Muscle of back (tissue), 11 donors: ENCODE measurements around the gene SPEF1. TPM values are rescaled to one million over a fixed set of nuclear protein-coding genes. Genes with fewer than 3 reads are reported as not detected.
A peak's percentile ranks its signal among the peaks of the same experiment; 100 is the strongest.
"Not testable (repeated sequence)": the region's sequence is repeated elsewhere in the genome, so short reads cannot be mapped to it uniquely, and the experiment has no call there.

ENCODE experiments used
- DNase-seq, 3 donors: peaks; one replicate each; pipeline versions ENCODE4 v3.0.0 to v3.0.0-alpha.2; 2013
- polyA plus RNA-seq, 10 donors: library from polyadenylated mRNA; unstranded; fragments of 120-200 nt; gene quantifications; one replicate each; pipeline ENCODE4 v1.2.1, GENCODE V29; 2013; ENCODE audit not compliant: insufficient read length in 10 of 10

The SPEF1 gene
- polyA plus RNA-seq, 10 donors: 0.08 to 0.29 TPM; not detected in 8

GRCh38 chr20:3789201-3789600 is 8.0 kb upstream of the SPEF1 start:
- DNase-seq: not testable (repeated sequence)

GRCh38 chr20:3788685-3789155 is 7.5 kb upstream of the SPEF1 start:
- no peak for DNase-seq

DNA sequence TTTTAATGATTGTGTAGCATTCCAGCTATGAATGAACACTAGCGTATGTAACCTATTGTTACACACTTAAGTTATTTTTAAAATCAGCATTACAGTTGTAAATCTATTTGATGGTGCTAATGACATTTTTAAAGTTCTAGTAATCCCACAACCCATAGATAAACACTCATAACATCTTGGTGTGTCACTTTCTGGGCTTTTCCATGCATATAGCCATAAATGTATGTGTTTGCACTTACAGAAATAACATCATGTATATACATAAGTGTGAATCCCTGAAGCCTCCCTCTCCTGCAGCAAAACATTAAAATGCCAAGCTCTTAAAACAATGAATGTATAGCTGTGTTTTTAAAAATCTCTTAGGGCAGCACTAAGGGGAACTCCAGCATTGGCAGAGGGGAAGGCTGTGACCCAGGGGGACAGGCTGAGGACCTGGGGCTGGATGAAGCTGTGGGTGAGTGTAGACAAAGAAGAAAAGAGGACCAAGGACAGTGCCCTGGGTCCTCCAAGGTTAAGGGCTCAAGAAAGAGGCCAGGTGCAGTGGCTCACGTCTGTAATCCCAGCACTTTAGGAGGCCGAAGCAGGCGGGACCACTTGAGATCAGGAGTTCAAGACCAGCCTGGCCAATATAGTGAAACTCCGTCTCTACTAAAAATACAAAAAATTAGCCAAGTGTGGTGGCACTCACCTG is 6.2 kb upstream of the SPEF1 start:
- DNase-seq: peak in 1 of 3 donors; percentile 14

DNA sequence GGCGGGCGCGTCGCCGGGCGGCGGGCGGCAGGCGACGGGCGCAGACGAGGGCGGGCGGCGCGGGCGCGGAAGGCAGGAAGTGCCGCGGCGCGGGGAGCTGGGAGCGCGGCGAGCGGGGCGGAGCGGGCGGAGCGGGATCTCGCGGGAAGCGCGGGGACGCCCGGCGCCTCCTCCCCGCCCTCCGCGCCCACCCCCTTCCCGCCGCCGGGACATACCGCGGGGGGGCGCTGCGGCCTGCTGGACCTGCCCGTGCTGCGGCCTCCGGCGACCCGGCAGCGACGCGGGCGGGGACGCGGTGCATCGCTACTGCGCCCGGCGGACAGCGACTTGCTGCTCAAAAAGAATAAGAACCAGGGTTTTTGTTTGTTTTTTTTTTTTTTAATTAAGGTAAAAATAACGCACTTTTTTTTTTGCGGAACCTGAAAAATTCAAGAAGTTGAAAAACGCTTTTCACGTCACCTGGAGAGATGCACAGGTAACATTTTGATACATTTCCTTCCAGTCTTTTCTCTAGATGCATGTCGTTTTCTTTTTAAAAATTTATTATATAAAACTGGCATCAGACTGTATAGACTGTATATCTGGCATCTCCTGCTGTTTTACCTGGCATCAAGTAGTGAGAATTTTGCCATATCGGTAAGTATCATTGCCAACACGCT is 5.5 kb upstream of the SPEF1 start, which contains the start of gene CENPB:
Gene CENPB (minus strand): TSS at position 76 of the 659 bp plus-strand sequence. CDS start 257 bp downstream, outside the sequence.
- DNase-seq: peak; percentile 89 to 94 (median 93)

DNA sequence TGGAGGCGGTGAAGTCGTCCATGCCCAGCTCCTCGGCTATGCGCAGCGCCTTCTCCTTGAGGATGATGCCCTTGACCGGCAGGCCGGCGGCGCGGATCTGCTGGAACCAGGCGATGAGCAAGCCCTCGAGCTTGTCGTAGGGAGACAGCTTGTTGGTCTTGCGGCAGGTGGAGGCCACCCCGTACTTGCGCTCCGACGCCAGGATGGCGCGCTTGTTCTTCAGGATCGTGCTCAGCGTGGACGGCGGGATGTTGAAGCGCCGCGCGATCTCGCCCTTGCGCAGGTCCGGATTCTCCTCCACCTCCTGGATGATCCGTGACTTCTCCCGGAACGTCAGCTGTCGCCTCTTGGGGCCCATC is 4.9 kb upstream of the SPEF1 start:
- DNase-seq: peak in 2 of 3 donors; percentile 68 to 85

DNA sequence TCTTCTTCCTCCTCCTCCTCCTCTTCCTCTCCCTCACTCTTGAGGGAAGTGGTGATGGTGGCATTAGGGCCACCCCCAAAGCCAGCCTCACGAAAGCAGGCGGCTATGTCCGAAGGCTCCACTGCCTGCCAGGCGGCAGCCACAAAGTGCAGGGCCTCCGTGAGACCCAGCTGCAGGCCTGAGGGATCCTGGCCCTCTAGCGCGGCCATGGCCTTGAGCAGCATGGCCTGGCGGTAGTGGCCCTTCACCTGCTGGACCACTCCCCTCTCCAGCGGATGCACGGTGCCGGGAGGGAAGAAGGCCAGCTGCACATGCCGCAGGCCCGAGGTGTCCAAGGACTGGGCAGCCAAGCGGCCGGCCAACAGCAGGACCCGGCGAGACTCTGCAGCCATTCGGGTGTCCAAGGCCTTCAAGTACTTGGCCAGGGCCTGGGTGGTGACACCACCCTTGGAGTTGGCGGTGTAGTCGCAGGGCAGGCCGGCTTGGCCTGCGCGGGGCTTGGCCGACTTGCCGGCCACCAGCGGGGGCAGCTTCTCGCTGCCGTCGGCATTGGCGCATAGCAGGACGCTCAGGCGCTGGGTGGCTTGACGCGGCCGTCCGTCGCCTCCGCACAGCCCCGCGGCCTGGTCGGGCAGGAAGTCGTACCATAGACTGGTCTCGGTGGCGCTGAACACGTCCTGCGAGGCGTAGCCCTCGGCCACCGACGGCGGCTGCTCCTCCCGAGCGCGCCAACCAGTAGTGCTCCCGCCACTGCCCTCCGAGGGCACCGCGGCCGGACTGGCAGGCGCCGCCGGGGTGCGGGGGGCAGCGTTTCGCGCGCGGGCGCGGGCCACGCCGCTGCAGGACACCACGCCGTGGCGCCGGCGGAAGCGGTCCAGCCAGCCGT is 4.2 kb upstream of the SPEF1 start:
- peak in 1 of 3 donors; percentile 53 for DNase-seq

DNA sequence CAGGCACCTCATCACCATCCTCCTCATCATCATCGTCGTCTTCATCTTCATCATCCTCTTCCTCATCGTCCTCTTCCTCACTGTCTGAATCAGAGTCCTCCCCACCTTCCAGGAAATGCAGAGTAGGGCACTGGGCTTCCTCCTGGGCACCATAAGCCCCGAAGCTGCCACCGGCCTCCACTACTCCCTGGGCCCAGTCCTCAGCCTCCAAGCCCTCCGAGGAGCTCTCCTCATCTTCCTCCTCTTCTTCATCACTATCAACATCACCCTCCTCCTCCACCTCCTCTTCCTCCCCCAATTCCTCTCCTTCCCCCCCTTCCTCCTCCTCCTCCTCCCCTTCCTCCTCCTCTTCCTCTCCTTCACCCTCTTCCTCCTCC is 3.6 kb upstream of the SPEF1 start:
- DNase-seq: peak in 1 of 3 donors; percentile 11

- DNase-seq: peak in 1 of 3 donors; percentile 13
Observed at GRCh38 chr20:3784216-3784853, 3.1 kb upstream of the SPEF1 start.

GRCh38 chr20:3783511-3784195 is 2.4 kb upstream of the SPEF1 start:
- peak in 1 of 3 donors; percentile 15 for DNase-seq

- peak in 1 of 3 donors; percentile 6 for DNase-seq
Observed at GRCh38 chr20:3783068-3783489, 1.8 kb upstream of the SPEF1 start.

GRCh38 chr20:3782597-3782996 is 1.3 kb upstream of the SPEF1 start:
- DNase-seq: peak in 1 of 3 donors; percentile 6

GRCh38 chr20:3778976-3779375 is 2.3 kb downstream of the SPEF1 start:
- peak in 1 of 3 donors; percentile 29 for DNase-seq

DNA sequence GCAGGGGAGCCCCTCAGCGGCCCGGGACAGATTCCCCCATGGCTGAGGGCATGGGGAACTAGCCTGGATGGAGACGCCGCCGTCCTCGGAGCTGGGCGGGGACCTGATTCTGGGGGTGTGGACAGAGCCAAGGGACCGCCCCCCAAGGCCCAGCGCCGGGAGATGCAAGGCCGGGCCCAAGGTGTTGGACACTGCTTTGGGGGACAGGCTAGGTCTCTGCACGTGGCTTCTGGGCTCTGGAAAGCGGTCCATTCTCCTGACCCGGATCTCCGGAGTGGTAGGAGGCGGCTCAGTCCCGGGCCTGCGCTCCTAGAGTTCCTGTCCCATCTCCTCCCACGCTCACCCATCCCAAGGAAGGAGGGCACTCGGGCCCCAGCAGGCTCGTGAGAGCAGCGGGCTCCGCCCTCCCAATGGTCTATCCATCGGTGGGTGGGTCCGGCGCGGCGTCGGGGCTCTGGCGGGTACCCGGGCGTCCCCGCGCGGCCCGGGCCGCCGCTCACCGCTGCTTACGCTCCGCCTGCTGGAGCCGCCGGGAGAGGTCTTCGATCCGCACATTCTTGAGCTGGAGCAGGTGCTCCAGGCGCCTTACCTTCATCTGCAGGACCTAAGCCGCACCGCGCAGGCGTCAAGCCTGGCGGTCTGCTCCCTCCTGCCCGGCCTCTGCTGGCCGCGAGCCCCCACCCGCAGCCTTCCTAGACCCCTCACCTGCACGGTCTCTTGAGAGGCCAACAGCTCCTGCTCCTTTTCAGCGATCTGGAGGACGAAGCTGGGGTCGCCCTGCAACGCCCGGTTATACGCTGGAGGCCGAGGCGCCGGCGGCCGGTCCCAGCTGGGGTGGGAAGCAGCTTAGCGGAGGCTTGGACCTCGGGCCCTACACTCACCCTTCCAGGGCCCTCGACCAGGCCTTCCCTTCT is 3.3 kb downstream of the SPEF1 start:
- DNase-seq: peak in 1 of 3 donors; percentile 63

GRCh38 chr20:3777381-3777715 is 3.9 kb downstream of the SPEF1 start:
- DNase-seq: no peak

GRCh38 chr20:3775457-3776108 is 5.7 kb downstream of the SPEF1 start:
- DNase-seq: no peak

DNA sequence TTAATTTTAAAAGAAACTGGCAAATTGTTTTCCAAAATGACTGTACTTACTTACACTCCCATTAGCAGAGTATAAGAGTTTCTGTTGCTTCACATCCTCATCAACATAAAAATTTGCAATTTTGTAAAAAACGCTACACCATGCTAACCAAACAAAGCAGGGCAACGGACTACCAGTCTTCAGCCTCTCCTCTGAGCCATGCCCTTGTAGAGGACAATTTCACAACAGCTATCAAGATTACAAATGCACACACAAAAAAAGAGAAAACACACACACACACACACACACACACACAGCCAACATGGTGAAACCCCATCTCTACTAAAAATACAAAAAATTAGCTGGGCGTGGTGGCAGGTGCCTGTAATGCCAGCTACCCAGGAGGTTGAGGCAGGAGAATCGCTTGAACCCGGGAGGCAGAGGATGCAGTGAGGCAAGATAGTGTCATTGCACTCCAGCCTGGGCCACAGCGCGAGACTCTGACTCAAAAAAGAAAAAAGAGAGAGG is 9.6 kb downstream of the SPEF1 start:
- DNase-seq: no peak

- peak; percentile 75 to 92 (median 79) for DNase-seq
Observed at GRCh38 chr20:3768342-3769130, 12.7 kb downstream of the SPEF1 start.
